Endothelial cell of umbilical vein (primary cell): ENCODE measurements around the gene GLP1R. TPM values are rescaled to one million over a fixed set of nuclear protein-coding genes. Genes with fewer than 3 reads are reported as not detected.

Experiments used
- BruUV-seq: library from RNA; stranded (reverse); fragments of 400-500 nt; replicated peaks from 2 replicates; lab custom pipeline; 2021; lab: Mats Ljungman, UMichigan
- CTCF ChIA-PET: fragments of 300-600, 350-600 bp; sonication (Branson Sonifier 250); formaldehyde crosslinking; loops from one replicate; lab custom pipeline; 2021; ENCODE audit warnings: antibody characterized with exemption, inconsistent platforms; lab: Charles Lee
- POLR2A ChIA-PET: fragments of 300-600, 350-600 bp; sonication (Branson Sonifier 250); formaldehyde crosslinking; loops from one replicate; lab custom pipeline; 2021; ENCODE audit warnings: antibody characterized with exemption, inconsistent platforms; lab: Charles Lee
- DNase-seq: peaks from one replicate; pipeline ENCODE4 v3.0.0-alpha.2; 2011; ENCODE audit warnings: low read depth, low spot score
- FAIRE-seq: peaks from 2 replicates; lab custom pipeline; 2011; peaks lifted over from hg19 to GRCh38; lab: Jason Lieb, UNC
- H2AFZ ChIP-seq: 2 replicates; pipeline ENCODE4 v1.6.0; 2012; ENCODE audit warnings: low read depth, low read length, control low read depth, inconsistent platforms
- H3K27ac ChIP-seq: 2 replicates; pipeline ENCODE4 v1.5.1; 2011; ENCODE audit warnings: low read depth, mild to moderate bottlenecking, control low read depth, low read length, moderate library complexity; ENCODE audit not compliant: insufficient read depth
- H3K27me3 ChIP-seq, 2 experiments: 2 replicates each; pipeline versions ENCODE4 v1.6.0 to v1.6.1; 2011; ENCODE audit warnings: low read length in 2 of 2, mixed read lengths in 1 of 2; ENCODE audit not compliant: control insufficient read depth in 2 of 2, insufficient read depth in 2 of 2
- H3K36me3 ChIP-seq, 2 experiments: 2 replicates in 1 of 2; 3 replicates in 1 of 2; pipeline ENCODE4 v1.5.1; 2011; ENCODE audit warnings: low read length in 2 of 2, mild to moderate bottlenecking in 1 of 2, moderate library complexity in 1 of 2; ENCODE audit not compliant: control insufficient read depth in 2 of 2, insufficient read depth in 2 of 2; ENCODE audit errors: extremely low read depth in 1 of 2
- H3K4me1 ChIP-seq: 3 replicates; pipeline ENCODE4 v1.5.1; 2011; ENCODE audit warnings: mild to moderate bottlenecking, low read length; ENCODE audit not compliant: control insufficient read depth, insufficient read depth; ENCODE audit errors: extremely low read depth
- H3K4me2 ChIP-seq: 2 replicates; pipeline ENCODE4 v1.6.1; 2011; ENCODE audit warnings: low read length, control low read depth, mixed read lengths; ENCODE audit not compliant: insufficient read depth
- H3K4me3 ChIP-seq, 3 experiments: fragments of 200-600 bp in 1 of 3; sonication (generic), shearing (Covaris generic) in 1 of 3; replicated peaks in 1 of 3; 2 replicates each; pipeline ENCODE4 v1.5.1; 2011 to 2016; ENCODE audit warnings: control low read depth in 3 of 3, low read length in 3 of 3, mild to moderate bottlenecking in 2 of 3, inconsistent platforms in 1 of 3, low read depth in 1 of 3, moderate library complexity in 1 of 3; ENCODE audit not compliant: insufficient read depth in 1 of 3
- H3K79me2 ChIP-seq: 2 replicates; pipeline ENCODE4 v1.6.0; 2012; ENCODE audit warnings: low read length, inconsistent platforms; ENCODE audit not compliant: control insufficient read depth, insufficient read depth
- H3K9ac ChIP-seq: replicated peaks from 2 replicates; pipeline ENCODE3; 2011; ENCODE audit warnings: low read length, control low read depth; ENCODE audit not compliant: insufficient read depth; ENCODE audit errors: extremely low read depth
- H3K9me1 ChIP-seq: replicated peaks from 3 replicates; pipeline ENCODE4 v1.6.0; 2011; ENCODE audit warnings: mild to moderate bottlenecking, low read length; ENCODE audit not compliant: control insufficient read depth, insufficient read depth; ENCODE audit errors: extremely low read depth
- H3K9me3 ChIP-seq: replicated peaks from 2 replicates; pipeline ENCODE4 v1.5.1; 2012; ENCODE audit warnings: low read length, inconsistent platforms; ENCODE audit not compliant: control insufficient read depth, insufficient read depth
- H4K20me1 ChIP-seq: replicated peaks from 2 replicates; pipeline ENCODE3; 2011; ENCODE audit warnings: mild to moderate bottlenecking, low read length; ENCODE audit not compliant: control insufficient read depth, insufficient read depth; ENCODE audit errors: extremely low read depth
- EZH2 ChIP-seq: IDR thresholded peaks from 2 replicates; pipeline ENCODE4 v1.6.1; 2012; ENCODE audit warnings: borderline replicate concordance, low read depth, mild to moderate bottlenecking, moderate library complexity, low read length, inconsistent platforms; ENCODE audit not compliant: severe bottlenecking
- FOS ChIP-seq: IDR thresholded peaks from 2 replicates; pipeline ENCODE4 v1.6.1; 2011; ENCODE audit warnings: mild to moderate bottlenecking, low read length, moderate library complexity, borderline replicate concordance; ENCODE audit not compliant: insufficient read depth
- GATA2 ChIP-seq: IDR thresholded peaks from 2 replicates; pipeline ENCODE4 v1.7.0; 2011; ENCODE audit warnings: low read depth, mild to moderate bottlenecking, moderate library complexity, mixed read lengths, low read length; ENCODE audit not compliant: insufficient read length, insufficient read depth
- JUN ChIP-seq: IDR thresholded peaks from 2 replicates; pipeline ENCODE4 v1.6.1; 2011; ENCODE audit warnings: borderline replicate concordance, low read depth; ENCODE audit not compliant: insufficient read length, insufficient read depth
- MYC ChIP-seq: IDR thresholded peaks from one replicate; pipeline ENCODE4 v1.6.1; 2011; ENCODE audit warnings: mild to moderate bottlenecking, low read depth, low read length
- POLR2A ChIP-seq: IDR thresholded peaks from 2 replicates; pipeline ENCODE4 v1.6.1; 2012; ENCODE audit warnings: low read depth, mild to moderate bottlenecking, control low read depth, low read length
- POLR2AphosphoS5 ChIP-seq: IDR thresholded peaks from 2 replicates; pipeline ENCODE4 v1.6.1; 2012; ENCODE audit warnings: low read depth, mild to moderate bottlenecking, control low read depth, low read length, moderate library complexity; ENCODE audit not compliant: insufficient read depth
- dilution Hi-C: fragments of 300-500 bp; cut with MboI; formaldehyde crosslinking; loops from one replicate; pipeline ENCODE4 v1.15.0; 2019; ENCODE audit warnings: low sequenced_read_pairs; ENCODE audit not compliant: extremely low pct_ligation_motif_present
- intact Hi-C: fragments of 100-400 bp; cut with micrococcal nuclease; formaldehyde crosslinking; loops from one replicate; pipeline ENCODE4 v1.10.0; 2022
- polyA plus RNA-seq, 4 experiments: library from polyadenylated mRNA; depleted of rRNA in 3 of 4; stranded (reverse) in 3 of 4; unstranded in 1 of 4; fragments of >200 nt; gene quantifications; 2 replicates each; pipeline versions ENCODE4 v1.2.1 to v1.2.3, GENCODE V29; 2011 to 2012; ENCODE audit warnings: missing spikeins in 1 of 4
- total RNA-seq: library from RNA; stranded (reverse); gene quantifications from 2 replicates; pipeline ENCODE4 v1.2.3, GENCODE V29; 2021
- TF ChIP-seq, protein P1 (sequence below), 2 donors: IDR thresholded peaks; 1 replicate in 1 of 2; 2 replicates in 1 of 2; pipeline ENCODE4 v1.5.1; 2011; ENCODE audit warnings: low read length in 2 of 2, mild to moderate bottlenecking in 2 of 2, moderate library complexity in 2 of 2, control low read depth in 1 of 2, inconsistent platforms in 1 of 2, low read depth in 1 of 2; ENCODE audit not compliant: insufficient read depth in 1 of 2; ENCODE audit errors: extremely low read depth in 1 of 2
- TF ChIP-seq, protein P2 (sequence below): IDR thresholded peaks from 2 replicates; pipeline ENCODE4 v1.6.1; 2011; ENCODE audit not compliant: insufficient read depth, insufficient read length

Gene GLP1R
- total and polyA plus RNA-seq, 2 donors (not counting 3 experiments of a cell fraction or from before 2014, with no cell fraction given): not detected

DNA sequence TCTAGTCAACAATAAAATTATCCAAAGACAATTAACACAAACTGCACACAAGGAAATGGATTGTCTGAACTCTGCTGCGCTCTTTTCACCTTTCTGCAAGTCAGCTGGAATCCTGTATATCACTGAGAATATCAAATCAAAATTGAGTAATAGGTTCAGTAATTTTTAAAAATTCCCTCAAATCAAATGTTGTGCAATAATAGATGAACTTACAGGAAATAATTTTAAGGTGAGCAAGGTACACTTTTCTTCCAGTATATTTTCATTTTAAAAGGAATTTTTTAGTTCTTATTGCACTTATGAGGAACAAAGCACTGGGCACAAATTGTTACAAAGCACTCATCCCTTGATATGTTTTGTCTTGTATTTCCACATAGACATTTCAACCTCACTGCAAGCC lies 65.2 kb downstream of the GLP1R start:
- Histone ChIP-seq H3K9me3 (no peaks in the 10 kb centered on the region), H2AFZ (no peak overlapping the region), H3K4me1 (peaks cover 13% of the 10 kb centered on the region), H3K36me3 (no peaks in the 10 kb centered on the region), H3K4me2 (peak overlapping the region; percentile 69), H3K9ac (no peak overlapping the region), H3K27me3 (peaks cover 2 to 3% of the 10 kb centered on the region in 2 experiments), H4K20me1 (no peaks in the 10 kb centered on the region), H3K27ac (no peak overlapping the region), H3K79me2 (no peaks in the 10 kb centered on the region), H3K9me1 (no peaks in the 10 kb centered on the region), H3K4me3 (no peak overlapping the region)
- DNase-seq (no peak), FAIRE-seq (no peak)
- dilution Hi-C loops (no loop called here), intact Hi-C loops (loop anchor here (2.0 kb wide), 1 partner anchor 25 kb away; no protein-coding TSS in a partner anchor)
- TF ChIP-seq JUN (no peak), POLR2AphosphoS5 (no peak), GATA2 (no peak), EZH2 (no peak), POLR2A (no peak), FOS (no peak), MYC (no peak)
- TF ChIP-seq, protein P1, sequence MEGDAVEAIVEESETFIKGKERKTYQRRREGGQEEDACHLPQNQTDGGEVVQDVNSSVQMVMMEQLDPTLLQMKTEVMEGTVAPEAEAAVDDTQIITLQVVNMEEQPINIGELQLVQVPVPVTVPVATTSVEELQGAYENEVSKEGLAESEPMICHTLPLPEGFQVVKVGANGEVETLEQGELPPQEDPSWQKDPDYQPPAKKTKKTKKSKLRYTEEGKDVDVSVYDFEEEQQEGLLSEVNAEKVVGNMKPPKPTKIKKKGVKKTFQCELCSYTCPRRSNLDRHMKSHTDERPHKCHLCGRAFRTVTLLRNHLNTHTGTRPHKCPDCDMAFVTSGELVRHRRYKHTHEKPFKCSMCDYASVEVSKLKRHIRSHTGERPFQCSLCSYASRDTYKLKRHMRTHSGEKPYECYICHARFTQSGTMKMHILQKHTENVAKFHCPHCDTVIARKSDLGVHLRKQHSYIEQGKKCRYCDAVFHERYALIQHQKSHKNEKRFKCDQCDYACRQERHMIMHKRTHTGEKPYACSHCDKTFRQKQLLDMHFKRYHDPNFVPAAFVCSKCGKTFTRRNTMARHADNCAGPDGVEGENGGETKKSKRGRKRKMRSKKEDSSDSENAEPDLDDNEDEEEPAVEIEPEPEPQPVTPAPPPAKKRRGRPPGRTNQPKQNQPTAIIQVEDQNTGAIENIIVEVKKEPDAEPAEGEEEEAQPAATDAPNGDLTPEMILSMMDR (IDR thresholded peaks at IDR 0.05; ENCODE audit: extremely low read depth in 1 of 2, insufficient read depth in 1 of 2, low read depth in 1 of 2, low read length in 2 of 2): no peak
- TF ChIP-seq, protein P2, sequence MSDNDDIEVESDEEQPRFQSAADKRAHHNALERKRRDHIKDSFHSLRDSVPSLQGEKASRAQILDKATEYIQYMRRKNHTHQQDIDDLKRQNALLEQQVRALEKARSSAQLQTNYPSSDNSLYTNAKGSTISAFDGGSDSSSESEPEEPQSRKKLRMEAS: no peak
- BruUV-seq: no TSS peak
- ChIA-PET CTCF (interaction anchor here (3.2 kb wide), 1 partner anchor 12 kb away, joined by 16 read pairs; no protein-coding TSS in a partner anchor), POLR2A (no interaction called here)
